Measurements from ENCODE around the gene NAT10.
"Not testable (repeated sequence)": the region's sequence is repeated elsewhere in the genome, so short reads cannot be mapped to it uniquely, and the experiment has no call there.

The NAT10 gene

DNA sequence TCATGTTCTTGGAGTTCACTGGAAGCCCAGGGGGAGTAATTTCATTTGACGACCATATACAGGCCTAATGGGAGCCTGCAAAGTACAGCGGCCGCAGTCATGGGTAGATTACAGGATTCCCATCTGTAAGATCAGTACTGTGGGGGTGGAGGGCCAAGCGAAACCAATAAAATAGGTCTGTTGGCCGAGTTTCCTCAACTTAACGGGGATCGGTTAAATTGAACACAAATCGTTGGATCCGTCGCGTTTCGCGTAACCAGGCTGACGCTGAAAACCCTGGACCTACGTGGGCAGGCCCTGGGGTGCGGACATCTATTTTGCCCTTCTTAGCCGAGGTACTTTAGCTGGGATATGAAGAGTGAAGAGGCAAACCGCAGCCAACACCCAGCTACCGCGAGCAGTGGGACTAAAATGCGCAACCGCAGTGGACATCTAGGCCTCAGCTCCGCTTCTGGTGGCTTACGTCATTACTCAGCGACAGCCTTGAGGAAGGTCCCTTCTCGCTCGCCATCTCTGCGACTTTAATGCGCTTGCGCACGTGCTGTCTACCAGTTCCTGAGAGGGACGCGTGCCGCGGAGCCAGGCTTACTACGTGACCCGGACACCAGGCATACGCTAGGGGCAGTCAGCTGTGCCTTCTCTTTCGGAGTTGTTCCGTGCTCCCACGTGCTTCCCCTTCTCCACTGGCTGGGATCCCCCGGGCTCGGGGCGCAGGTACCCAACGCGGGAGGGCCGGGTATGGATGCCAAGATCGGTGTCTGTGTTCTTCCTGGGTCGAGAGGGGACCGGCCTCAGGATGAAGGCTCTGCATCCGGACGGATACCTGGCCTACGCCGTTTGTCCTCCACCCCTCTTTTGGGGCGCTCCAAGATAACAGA lies at the start of gene NAT10:
Gene NAT10 (plus strand): TSS at position 551 of the 878 bp plus-strand sequence. CDS start 2,597 bp downstream, outside the sequence.
- peak; percentile 89 to 94 for DNase-seq

DNA sequence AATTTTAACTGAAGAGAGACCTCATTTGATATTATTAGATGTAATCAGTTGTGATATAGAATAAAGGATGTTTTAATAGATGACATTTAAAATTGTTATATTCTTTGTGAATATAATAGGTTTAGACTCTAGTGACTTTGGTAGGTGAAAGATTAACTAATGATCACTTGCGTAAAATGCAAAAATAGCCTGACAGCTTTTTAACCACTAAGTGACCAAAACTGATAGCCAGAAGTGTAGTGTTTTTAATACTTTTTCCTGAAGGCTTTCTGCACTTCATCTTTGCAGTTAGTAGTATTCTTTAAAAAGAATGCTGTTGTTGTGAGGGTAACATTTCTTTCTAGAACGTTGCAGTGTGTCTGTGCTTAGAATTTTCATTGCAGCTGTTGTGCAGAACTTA lies 48.8 kb upstream of the NAT10 start:
- DNase-seq = no peak

GRCh38 chr11:34063061-34063795 lies 42.2 kb upstream of the NAT10 start:
- no peak for DNase-seq

GRCh38 chr11:34064291-34064690 lies 41.1 kb upstream of the NAT10 start:
- DNase-seq = no peak

- no peak for DNase-seq
Observed at GRCh38 chr11:34065505-34066203, 39.8 kb upstream of the NAT10 start.

GRCh38 chr11:34066766-34067165 lies 38.7 kb upstream of the NAT10 start:
- DNase-seq = not testable (repeated sequence)

GRCh38 chr11:34067383-34068065 lies 37.9 kb upstream of the NAT10 start:
- DNase-seq = no peak

DNA sequence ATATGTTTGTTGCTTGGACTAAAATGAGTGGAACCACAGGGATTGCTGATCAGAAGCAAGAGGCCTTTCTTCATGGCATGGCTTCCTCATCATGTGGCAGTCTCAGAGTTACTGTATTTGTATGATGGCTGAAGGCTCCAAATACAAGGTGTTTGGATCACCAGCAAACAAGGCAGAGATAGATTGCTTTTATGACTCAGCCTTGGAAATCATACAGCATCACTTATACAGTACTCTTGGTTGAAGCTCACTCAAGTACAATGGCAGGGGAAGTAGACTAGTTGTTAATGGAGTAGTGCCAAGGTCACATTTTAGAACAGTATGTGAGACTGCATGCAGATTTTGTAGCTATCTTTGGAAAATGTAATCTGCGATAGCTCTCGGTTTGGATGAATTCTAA lies 37.3 kb upstream of the NAT10 start:
- DNase-seq = no peak

GRCh38 chr11:34071306-34071705 lies 34.1 kb upstream of the NAT10 start:
- not testable (repeated sequence) for DNase-seq

DNA sequence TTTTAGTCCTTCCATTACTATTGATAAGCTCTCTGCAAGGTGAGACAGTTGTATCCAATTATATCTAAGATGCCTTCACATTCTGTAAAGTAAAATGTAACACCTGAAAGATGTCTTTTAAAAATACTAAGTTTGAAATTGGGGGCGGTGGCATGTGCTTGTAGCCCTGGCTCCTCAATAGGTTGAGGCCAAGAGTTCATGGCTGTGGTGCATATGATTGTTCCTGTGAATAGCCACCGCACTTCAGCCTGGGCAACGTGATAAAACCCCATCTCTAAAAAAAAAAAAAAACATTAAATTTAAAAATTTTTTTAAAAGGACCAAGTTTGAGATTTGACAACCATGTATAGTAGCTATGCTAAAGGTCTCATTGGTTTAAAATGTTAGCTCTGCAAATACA lies 33.4 kb upstream of the NAT10 start:
- DNase-seq = no peak

DNA sequence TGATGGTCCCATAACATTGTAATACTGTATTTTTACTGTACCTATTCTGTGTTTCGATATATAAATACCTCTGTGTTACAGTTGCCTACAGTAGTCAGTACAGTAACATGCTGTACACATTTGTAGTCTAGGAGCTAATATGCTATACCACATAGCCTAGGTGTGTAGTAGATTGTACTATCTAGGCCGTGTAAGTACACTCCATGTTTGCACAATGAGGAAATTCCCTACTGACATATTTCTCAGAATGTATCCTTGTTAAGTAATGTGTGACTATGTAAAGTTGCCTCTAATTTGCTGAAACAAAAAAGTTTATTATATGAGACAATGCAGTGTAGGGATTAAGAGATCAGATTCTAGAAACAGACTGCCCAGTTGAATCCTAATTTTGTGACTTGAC lies 32.6 kb upstream of the NAT10 start:
- DNase-seq = no peak

GRCh38 chr11:34074391-34074790 lies 31.0 kb upstream of the NAT10 start:
- DNase-seq = no peak

GRCh38 chr11:34075178-34075820 lies 30.1 kb upstream of the NAT10 start:
- DNase-seq = no peak

- DNase-seq = no peak
Observed at GRCh38 chr11:34080609-34081008, 24.8 kb upstream of the NAT10 start.

GRCh38 chr11:34084637-34085036 lies 20.8 kb upstream of the NAT10 start:
- DNase-seq = no peak

DNA sequence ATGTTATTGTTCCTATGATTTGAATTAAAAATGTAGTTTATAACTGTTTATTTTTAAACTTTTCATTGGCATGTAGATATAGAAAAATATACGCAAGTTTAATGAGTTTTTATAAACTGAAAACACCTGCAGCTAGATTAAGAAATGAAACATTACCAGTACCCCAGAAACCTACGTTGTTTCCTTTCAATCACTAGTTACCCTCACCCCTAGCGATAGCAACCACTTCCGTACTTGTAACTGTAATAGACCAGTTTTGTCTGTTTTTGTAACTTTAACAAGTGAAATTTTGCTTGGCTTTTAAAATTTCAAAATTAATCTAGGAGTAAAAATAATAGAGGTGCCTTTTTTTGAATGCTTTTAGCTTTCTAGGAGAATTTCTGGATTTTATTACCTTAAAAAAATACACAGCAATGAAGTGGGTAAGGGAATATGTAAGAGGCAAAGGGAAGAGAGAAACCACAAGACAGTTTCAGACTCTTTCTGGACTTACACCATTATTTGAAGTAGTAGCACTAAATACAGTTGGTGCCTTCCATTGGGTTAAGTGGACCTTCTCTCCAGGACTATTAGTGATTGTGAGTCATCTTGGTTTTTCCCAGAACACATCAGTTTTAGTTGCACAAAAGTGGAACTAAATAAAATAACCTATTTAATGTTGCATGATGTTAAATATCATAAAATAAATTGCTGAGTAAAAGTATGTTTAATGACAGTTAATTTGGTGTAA lies 18.7 kb upstream of the NAT10 start:
- DNase-seq = no peak

DNA sequence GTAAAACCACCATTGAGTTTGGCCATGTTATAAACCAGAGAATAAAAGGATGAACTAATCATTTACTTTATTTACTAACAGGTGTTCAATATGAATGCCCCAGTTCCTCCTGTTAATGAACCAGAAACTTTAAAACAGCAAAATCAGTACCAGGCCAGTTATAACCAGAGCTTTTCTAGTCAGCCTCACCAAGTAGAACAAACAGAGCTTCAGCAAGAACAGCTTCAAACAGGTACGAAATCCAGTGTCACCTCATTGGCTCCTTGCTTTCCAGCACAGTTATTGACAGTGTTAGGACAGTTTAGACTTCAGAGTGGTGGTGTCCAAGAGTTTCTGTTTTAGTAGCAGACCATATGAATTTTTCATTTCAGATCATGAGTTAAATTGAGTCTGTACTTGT lies 13.6 kb upstream of the NAT10 start:
- DNase-seq = no peak

DNA sequence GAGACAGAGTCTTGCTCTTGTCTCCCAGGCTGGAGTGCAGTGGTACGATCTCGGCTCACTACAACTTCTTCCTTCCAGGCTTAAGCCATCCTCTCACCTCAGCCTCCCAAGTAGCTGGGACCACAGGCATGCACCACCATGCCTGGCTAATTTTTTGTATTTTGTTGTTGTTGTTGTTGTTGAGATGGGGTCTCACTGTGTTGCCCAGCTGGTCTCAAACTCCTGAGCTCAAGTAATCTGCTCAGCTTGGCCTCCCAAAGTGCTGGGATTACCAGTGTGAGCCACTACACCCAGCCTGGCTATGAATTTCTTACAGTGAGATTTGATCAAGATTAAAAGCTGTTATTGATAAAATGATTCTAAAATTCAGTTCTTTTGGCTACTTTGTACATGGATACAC lies 10.5 kb upstream of the NAT10 start:
- DNase-seq = not testable (repeated sequence)

DNA sequence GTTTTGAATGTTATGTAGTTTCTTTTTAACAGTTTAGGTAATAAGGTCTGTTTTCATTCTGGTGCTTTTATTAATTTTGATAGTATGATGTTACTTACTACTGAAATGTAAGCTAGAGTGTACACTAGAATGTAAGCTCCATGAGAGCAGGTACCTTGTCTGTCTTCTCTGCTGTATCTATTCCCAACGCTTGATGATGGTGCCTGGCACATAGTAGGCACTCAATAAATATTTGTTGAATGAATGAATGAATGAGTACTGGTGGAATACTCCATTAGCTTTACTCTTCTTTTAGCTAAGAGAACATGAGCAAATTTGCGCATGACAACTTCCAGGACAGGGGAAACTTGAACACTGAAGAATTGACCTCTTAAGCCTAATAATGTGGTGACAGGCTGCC lies 6.6 kb upstream of the NAT10 start:
- no peak for DNase-seq

GRCh38 chr11:34104680-34105078 lies 750 bp upstream of the NAT10 start:
- no peak for DNase-seq

DNA sequence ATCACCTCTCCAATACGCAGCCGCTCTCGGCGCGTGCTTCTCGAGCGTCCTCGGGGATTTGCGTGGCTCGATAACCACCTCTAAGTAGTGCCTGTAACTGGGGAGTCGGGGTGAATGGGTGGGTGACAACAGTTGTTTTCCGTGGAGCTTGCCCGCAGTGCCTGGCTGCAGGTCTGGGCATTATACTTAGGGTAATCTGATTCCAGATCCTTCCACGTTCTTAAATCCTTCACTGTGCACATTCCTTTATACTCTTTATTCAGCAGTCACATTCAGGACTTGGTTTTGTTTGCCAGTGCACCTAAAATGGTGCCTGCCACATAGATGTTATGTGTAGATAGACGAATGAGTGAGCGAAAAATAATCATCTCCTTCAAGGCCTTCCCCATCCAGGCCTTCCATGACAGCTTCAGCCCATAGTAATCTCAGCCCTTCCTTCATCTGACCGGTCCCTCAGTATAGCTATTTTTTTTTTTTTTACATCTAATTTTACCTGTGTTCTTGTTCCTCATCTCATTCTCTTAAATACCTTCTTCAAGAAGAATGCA lies 602 bp downstream of the NAT10 start:
- no peak for DNase-seq
